Stimulated activated CD8-positive, alpha-beta memory T cell treated with anti-CD3 and anti-CD28 coated beads, Interleukin-4, amount 100 ng/mL, for 4 hours (primary cell): ENCODE data around the gene GOLM1.

ENCODE experiments used
- DNase-seq, 2 donors: peaks; one replicate each; pipeline ENCODE4 v3.0.0-alpha.2; 2020; ENCODE audit warnings: low read depth in 2 of 2, low spot score in 1 of 2

The GOLM1 gene

DNA sequence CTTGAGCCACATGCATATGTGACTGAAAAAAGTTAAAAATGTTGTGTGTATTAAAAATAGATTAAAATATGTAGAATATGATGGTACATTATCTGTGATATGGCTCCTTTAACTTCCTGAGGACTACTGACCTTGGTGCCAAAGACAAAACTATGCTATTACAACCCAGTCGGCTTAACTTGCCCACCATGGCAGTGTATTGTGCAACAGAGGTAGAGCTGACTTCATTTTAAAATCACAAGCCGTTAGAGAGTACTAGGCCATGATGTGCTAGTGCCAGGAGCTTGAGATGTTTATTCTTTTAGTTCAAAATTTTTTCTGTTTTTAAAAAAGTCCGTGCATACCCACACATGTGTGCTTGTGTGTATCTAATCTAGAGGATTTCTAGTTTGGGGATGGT lies 112.1 kb downstream of the GOLM1 start:
- DNase-seq: no peak

GRCh38 chr9:85984457-85984856 lies 114.9 kb downstream of the GOLM1 start:
- DNase-seq: no peak

DNA sequence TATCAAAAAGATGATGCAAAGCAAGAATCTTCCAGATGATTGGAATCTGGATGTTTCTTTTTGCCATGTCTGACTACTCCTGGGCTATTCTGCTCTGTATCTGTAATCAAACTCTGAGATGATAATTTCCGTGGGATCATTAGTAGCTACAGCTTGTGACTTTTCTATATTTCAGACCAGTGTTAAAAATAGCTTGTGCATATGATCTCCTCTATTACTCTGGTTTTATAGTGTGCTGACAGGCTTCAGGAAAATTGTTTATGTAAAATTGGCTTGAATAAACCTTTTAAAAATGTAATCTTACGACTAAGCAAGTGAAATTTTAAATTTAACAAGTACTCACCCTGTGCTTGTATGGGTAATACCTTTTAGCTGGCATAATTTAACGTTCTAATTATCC lies 118.0 kb downstream of the GOLM1 start:
- DNase-seq: no peak

DNA sequence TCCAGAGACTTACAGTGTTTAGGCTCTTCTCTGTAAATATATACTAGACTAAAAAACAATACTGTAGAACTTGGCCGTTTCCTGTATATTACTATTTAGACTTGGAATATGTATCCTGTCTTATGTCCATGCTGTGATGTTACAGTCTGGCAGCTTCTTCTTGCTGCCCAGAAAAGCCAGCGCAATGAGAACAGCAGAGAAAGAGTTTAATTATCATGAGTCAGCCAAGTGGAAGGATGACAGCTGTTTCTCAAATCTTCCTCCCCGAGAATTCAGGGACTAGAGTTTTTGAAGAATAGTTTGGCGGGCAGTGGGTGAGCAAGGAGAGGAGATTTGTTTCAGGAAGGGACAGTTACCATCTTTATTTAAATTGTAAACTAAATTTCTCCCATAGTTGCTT lies 120.9 kb downstream of the GOLM1 start:
- no peak for DNase-seq
